ENCODE results near the gene GPR107.
"Not testable (repeated sequence)": the region's sequence is repeated elsewhere in the genome, so short reads cannot be mapped to it uniquely, and the experiment has no call there.

The GPR107 gene

DNA sequence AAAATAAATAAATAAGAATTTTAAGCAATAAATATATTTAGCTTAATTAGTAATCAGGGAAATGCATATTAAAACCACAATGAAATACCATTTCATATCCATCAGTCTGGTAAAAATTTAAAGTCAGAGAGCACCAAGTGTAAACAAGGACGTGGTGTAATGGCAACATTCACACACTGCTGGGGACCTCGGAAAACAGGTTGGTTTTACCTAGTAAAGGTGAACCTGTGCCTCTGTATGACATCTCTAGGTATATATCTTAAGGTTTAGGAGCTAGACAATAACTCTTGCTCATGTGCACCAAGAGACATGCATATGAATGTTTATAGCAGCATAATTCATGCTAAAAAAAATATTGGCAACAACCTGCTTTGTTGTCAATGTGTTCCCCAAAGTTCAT, 40.4 kb upstream of the GPR107 start:
- H3K27ac ChIP-seq, result no peak overlapping the region
- H3K9me3 ChIP-seq (ENCODE audit: severe bottlenecking), result peaks cover 9% of the 10 kb centered on the region
- H3K27me3 ChIP-seq (ENCODE audit: insufficient read depth, low read depth, severe bottlenecking), result no peaks in the 10 kb centered on the region
- H3K4me3 ChIP-seq (ENCODE audit: low read depth, low read length), result no peak overlapping the region
- no peak for TF ChIP-seq CTCF (IDR thresholded peaks at IDR 0.05; ENCODE audit: low read depth, low read length)
- no peak for DNase-seq
- H3K36me3 ChIP-seq, result peaks cover 3% of the 10 kb centered on the region; the same call in 1 of the 2 replicates

- no peak overlapping the region for H3K4me3 ChIP-seq (ENCODE audit: low read depth, low read length)
- H3K27me3 ChIP-seq (ENCODE audit: insufficient read depth, low read depth, severe bottlenecking), result no peaks in the 10 kb centered on the region
- no peak overlapping the region for H3K27ac ChIP-seq
- peaks cover 9% of the 10 kb centered on the region for H3K9me3 ChIP-seq (ENCODE audit: severe bottlenecking)
- TF ChIP-seq CTCF (IDR thresholded peaks at IDR 0.05; ENCODE audit: low read depth, low read length), result no peak
- peaks cover 3% of the 10 kb centered on the region; the same call in 1 of the 2 replicates for H3K36me3 ChIP-seq
- no peak for DNase-seq
These were observed 38.2 kb upstream of the GPR107 start for GRCh38 chr9:130015353-130016019.

DNA sequence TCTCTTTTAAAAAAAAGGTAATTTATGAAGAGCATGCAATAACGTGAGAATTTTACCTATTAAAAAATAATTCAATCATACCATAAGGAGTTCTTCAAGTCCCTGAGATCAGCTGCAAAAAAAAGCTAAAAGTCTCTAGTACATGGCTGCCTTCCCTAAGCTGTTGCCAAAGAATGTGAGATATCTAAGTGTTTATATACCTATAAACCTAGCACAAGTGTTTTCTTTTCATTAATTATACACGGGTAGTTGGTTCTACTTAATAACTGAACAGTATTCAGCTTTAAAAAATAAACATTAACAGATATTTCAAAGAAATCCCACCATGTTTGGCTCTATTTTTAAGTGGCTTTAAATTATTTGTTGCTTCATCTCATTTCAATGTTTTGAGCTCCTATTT, 36.6 kb upstream of the GPR107 start:
- Histone ChIP-seq H3K4me3 (ENCODE audit: low read depth, low read length) (no peak overlapping the region), H3K27me3 (ENCODE audit: insufficient read depth, low read depth, severe bottlenecking) (no peaks in the 10 kb centered on the region), H3K27ac (no peak overlapping the region), H3K36me3 (peaks cover 3% of the 10 kb centered on the region; the same call in 1 of the 2 replicates), H3K9me3 (ENCODE audit: severe bottlenecking) (peaks cover 3% of the 10 kb centered on the region)
- DNase-seq, result no peak
- TF ChIP-seq CTCF (IDR thresholded peaks at IDR 0.05; ENCODE audit: low read depth, low read length), result no peak

DNA sequence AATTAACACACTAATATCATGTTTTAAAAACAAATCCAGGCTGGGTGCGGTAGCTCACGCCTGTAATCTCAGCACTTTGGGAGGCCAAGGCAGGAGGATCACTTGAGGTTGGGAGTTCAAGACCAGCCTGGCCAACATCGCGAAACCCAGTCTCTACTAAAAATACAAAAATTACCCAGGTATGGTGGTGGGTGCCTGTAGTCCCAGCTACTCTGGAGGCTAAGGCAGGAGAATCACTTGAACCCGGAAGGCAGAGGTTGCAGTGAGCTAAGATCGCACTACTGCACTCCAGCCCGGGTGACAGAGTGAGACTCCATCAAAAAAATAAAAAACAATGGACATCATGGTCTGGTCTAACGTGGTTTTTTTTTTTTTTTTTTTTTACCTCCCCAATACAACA, 36.2 kb upstream of the GPR107 start:
- not testable (repeated sequence) for H3K27ac ChIP-seq; H3K4me3 ChIP-seq (ENCODE audit: low read depth, low read length); H3K9me3 ChIP-seq (ENCODE audit: severe bottlenecking); H3K27me3 ChIP-seq (ENCODE audit: insufficient read depth, low read depth, severe bottlenecking); DNase-seq; H3K36me3 ChIP-seq

DNA sequence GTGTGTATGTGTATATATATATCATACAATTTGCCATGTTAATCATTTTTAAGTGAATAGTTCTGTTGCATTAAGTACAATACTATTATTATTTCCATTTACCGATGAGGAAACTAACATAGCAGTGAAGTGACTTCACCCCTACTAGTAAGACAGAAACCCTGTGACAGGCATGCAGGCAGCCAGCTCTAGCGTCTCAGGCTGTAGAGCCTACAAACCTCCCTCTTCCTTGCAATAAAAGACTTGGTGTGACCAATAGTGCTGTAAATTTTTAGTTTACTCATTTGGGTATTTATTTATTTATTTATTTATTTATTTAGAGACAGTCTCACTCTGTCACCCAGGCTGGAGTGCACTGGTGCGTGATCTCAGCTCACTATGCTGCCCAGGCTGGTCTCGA, 35.4 kb upstream of the GPR107 start:
- no peak for TF ChIP-seq CTCF (IDR thresholded peaks at IDR 0.05; ENCODE audit: low read depth, low read length)
- Histone ChIP-seq H3K27me3 (ENCODE audit: insufficient read depth, low read depth, severe bottlenecking) (no peaks in the 10 kb centered on the region), H3K9me3 (ENCODE audit: severe bottlenecking) (peaks cover 3% of the 10 kb centered on the region), H3K36me3 (peaks cover 3% of the 10 kb centered on the region; the same call in 1 of the 2 replicates), H3K4me3 (ENCODE audit: low read depth, low read length) (no peak overlapping the region), H3K27ac (no peak overlapping the region)
- DNase-seq, result no peak

DNA sequence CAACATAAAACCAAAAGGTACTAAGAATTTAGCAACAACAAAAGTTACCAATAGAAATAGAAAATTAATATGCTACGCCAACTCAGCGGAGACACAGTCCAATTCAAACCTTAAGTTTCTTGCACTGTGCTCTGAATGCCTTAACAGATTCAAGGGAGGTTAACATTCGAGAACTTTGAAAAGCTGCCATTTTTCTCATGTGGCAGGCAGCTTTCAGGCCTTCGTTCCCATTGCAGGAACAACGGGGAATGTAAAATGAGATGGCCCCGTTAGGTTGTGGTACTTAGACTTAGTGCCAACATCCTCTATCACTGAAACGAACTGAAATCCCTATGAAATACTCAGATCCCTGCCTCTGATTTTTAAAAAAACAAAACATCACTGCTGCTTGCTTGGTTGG, 33.1 kb upstream of the GPR107 start:
- Histone ChIP-seq H3K27ac (no peak overlapping the region), H3K4me3 (ENCODE audit: low read depth, low read length) (no peak overlapping the region), H3K9me3 (ENCODE audit: severe bottlenecking) (peaks cover 3% of the 10 kb centered on the region), H3K27me3 (ENCODE audit: insufficient read depth, low read depth, severe bottlenecking) (no peaks in the 10 kb centered on the region), H3K36me3 (peaks cover 3% of the 10 kb centered on the region; the same call in 1 of the 2 replicates)
- TF ChIP-seq CTCF (IDR thresholded peaks at IDR 0.05; ENCODE audit: low read depth, low read length), result no peak
- DNase-seq, result no peak
